Glomerular endothelial cell (primary cell): ENCODE results near the gene CELF2. TPM values are rescaled to one million over a fixed set of nuclear protein-coding genes. Genes with fewer than 3 reads are reported as not detected.

Source experiments
- DNase-seq: peaks from one replicate; pipeline ENCODE4 v3.0.0-alpha.2; 2011; ENCODE audit warnings: low read depth, low spot score; ENCODE audit errors: extremely low read depth
- total RNA-seq: library from RNA; depleted of rRNA; stranded (reverse); fragments of >200 nt; gene quantifications from 2 replicates; pipeline ENCODE4 v1.2.3, GENCODE V29; 2015

Gene CELF2
- total RNA-seq, 1 donor from 2014 or later = 31.3 TPM

DNA sequence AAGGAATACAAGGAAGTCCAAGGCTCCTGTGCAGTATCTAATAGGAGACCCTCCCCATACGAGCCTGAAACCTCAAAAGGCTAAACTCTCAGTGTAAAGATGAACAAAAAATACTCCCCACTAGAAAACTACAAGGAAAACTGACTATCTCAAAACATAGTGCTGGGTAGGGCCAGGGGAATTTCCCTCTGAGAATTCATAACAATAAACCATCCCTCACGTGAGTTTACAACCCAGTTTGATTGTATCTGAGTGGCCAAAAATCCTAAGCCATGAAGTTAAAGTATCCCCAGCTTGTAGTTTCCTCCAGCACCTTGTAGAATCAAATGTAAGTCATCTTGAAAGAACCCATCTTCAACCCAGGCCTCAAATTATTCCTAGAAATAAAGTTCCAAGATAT is 293.4 kb downstream of the CELF2 start:
- DNase-seq = no peak

DNA sequence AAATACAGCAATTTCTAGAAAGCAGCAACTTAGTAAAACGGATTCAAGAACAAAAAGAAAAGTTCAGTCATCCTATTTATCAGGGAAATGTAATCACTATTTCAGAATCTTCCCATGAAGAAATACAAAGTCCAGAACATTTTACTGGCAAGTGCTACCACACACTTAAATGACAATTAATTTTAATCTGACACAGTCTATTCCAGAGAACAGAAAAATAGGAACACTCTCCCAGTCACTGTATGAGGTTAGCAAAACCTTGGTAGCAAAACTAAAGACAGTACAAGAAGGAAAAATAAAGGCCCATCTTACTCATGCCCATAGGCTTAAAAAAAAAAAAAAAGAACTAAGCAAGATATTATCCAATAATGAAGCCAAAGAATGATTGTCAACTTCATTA is 295.8 kb downstream of the CELF2 start:
- DNase-seq = no peak

DNA sequence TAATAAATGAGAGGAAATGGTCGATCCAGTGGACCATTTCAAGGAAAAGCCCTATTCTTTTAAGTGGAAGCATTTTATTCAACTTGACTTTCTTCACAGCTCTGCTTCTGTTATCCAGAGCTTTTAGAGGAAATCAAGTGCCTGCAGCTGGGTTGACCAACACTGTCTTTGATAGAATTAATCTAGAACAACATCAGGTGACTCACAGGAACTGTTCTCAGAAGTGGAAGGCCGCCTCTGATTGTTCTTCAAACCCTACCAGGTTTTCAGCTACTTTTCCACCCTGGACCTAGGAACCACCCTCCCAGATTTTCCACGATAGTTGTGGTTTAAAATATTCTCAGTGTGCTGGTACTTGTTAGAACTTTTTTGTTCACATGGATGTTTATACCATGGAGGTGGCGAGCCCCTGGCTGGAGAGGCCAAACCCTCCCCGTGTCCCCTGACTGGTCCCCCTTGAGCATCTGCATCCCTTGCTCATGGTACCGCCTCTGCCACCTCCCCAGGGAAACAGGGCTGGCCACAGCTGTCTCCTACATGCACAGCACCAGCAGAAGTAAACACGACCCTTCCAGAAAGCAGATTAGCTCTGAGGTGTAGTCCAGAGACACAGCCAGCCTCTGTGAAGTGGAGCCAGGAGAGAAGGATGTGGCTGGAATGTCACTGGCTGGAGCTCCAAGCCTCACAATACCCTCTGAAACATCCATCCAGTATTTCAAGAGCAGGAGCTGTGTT is 300.4 kb downstream of the CELF2 start:
- peak; percentile 29 for DNase-seq

DNA sequence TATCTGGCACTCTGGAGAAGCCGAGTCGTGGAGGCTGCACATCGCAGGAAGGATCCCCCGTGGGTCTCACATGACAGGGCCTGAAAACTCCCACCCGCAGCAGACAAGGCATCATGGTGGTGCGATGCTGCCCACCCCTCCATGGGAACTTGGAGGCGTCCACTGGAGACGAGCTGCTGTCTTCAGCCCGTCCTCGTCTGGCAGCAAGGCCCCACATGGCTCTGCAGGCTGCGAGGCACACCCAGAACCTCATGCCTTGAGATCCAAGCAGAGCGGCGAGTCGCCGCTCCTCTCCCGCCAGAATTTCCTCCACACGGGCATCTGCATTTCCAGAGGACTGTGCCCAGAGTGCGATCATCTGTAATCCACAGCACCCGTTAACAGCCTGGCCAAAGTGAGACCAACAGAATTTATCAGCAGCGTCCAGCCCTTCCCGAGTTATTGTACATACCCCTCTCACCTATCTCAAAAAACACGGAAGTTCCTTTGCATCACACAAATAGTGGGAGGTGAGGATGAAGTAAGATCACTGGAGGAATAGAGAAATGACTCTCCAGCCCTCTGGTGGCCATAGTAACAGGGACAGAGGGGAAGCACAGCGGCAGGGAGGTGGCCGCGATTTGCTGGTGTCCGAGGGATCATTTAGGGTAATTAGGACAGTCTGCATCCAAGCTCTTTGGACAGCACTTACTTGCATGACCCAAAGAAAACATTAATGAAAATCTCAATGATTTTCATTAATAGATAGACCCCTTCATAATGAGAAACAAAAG is 301.3 kb downstream of the CELF2 start:
- no peak for DNase-seq

DNA sequence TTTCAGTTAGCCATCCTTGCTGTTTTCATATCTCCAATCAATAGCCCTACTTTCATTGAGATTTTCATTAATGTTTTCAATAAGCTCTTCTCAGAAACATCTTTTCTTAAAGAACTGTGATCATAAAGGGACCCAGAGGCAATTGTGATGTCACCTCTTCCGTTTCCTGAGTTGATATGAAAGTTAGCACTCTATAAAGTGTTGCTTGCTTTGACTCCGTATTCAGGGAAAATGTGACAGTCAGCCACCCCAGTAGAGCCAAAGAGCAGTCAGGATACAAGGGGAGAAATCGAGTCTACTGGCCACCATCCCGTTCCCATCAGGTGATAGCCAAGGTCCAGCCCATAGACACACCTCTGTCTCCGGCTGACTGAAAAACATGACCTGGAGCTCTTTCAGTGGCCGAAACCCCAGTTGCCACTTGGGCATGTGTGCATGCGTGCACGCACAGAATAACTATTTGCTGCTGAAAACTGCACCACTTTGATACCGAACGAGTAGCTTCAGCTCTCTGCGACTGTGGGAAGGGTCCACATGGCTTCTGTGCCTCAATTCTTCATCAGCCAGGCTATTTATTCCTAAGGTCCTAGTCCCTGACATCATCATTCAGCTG is 302.4 kb downstream of the CELF2 start:
- no peak for DNase-seq

DNA sequence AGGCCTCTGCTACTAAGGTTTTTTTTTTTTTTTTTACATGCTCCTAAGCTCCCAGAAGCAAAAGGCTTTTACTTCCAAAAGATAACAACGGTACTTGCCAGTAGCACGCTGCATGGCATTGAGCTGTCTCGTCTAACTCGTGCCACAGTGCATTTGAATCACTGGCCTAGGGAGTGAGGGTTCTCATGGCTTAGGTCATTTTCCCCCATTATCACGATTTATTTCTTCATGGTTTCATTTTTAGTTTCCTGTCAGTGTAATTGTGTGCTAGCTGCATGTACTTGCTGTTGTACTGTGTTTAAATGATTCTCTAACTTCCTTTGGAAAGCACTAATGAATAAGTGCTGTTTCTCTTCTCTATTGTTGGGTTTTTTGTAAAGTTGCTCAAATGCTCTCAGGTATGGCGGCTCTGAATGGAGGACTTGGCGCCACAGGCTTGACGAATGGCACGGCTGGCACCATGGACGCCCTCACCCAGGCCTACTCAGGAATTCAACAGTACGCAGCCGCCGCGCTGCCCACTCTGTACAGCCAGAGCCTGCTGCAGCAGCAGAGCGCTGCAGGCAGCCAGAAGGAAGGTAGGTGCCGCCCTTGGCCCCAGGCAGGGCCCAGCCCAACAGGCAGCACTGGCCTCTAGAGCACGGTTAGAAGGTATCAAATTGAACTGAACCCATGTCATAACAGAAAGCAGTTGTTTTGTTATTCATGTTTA is 303.3 kb downstream of the CELF2 start:
- no peak for DNase-seq

DNA sequence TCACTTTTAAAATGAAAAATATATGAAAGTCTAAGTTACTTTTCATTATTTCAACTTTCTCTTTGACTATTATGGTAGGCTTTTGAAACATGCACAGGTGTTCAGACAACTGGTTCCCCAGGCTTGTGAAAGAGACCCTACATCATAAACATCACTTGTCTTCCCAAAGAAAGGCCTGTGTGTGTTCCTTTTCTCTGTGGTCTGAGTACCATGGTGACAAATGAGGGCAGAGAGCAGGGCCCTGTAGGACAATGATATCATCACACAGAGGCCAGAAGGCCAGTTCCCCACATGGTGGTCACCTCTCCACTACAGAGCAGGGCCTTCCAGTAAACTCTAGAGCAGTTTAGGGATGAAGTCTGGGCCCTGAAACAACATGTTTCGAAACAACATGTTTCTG is 305.0 kb downstream of the CELF2 start:
- no peak for DNase-seq

DNA sequence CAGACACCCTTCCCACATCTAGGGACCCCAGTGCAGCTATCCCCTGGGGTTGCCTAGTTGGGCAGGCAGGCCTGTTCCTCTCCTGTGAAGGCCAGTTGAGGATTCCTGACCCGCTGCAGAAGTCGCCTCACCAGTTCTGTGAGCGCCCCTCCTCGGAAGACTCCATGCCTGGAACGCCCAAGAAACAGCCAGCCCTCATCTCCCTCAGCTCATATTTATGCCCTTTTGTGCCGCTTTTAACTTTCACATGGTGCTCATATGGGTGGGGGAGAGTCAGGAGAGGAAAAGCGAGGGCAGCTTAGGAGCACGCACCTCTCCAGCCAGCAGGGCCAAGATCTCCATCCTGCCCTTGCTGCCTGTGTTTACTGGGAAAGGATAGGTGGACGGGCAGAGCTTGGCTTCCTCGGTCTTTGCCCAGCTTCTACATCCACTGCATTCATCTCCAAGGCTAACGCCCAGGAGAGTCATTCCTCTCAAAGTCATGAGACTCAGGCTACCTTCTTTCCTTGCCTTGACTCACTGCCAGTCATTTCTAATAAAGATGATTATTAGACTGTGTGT is 307.2 kb downstream of the CELF2 start:
- no peak for DNase-seq

DNA sequence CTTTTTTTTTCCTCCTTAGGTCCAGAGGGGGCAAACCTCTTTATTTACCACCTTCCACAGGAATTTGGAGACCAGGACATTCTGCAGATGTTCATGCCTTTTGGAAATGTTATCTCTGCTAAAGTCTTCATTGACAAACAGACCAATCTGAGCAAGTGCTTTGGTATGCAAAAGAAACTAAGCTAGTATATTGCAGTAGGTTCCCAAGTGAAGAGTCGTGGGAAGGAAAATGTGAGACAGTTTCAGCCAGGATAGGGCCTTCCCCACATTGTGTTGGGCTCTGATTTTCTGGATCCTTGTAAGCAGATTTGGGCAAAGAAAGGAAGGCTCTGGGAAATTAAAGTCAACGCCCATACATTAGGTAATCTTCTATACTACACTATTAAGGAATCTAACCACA is 308.1 kb downstream of the CELF2 start:
- DNase-seq = no peak

DNA sequence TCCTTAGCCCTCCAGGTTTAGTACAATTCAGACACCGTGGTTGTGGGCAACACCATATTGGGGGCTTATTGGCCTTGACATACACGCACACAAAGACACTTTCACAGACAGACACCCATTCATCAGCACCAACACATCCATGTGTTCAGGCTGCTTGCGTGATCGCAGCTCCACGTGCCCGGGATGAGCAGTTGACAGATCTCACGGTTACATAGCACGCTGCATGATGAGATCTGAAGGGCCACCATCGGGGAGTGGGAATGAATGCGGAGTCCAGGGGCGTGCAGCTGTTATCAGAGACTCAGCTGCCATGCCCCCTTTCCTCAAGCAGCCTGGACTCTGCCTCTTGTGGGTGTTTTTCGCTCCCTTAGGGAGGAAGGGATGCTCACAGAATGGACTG is 308.6 kb downstream of the CELF2 start:
- DNase-seq = no peak

DNA sequence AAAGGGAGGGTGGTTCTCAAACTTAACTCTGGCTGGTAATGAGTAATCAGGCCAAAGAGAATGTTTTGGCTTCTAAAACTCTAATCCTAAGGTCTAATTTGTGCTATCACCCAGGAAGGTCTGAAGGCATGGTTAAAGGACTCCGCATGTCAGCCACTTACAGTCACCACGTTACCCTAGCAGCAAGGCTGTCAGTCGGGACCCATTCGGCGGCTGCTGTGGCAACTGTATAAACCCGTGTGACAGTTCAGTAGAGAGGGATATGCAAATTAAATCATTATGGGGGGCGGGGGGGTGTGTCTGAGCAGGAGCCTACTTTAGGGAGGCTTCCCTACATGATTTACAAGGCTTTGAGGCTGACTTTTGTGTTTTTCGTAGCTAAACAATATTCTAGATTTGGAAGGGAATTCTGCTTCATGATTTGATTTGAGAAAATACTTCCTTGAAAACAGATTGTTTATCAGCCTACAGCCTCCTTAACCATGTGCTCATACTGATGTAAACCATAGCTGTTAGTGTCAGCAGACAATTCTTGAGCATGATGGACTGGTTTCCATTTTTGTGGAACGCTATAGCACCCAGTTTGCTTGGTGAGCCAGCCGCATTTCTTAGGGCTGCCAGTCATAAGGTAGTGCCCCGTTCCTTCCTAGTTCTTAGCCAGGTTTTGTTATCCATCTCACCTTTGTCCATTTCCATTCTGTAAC is 309.4 kb downstream of the CELF2 start:
- DNase-seq = no peak

DNA sequence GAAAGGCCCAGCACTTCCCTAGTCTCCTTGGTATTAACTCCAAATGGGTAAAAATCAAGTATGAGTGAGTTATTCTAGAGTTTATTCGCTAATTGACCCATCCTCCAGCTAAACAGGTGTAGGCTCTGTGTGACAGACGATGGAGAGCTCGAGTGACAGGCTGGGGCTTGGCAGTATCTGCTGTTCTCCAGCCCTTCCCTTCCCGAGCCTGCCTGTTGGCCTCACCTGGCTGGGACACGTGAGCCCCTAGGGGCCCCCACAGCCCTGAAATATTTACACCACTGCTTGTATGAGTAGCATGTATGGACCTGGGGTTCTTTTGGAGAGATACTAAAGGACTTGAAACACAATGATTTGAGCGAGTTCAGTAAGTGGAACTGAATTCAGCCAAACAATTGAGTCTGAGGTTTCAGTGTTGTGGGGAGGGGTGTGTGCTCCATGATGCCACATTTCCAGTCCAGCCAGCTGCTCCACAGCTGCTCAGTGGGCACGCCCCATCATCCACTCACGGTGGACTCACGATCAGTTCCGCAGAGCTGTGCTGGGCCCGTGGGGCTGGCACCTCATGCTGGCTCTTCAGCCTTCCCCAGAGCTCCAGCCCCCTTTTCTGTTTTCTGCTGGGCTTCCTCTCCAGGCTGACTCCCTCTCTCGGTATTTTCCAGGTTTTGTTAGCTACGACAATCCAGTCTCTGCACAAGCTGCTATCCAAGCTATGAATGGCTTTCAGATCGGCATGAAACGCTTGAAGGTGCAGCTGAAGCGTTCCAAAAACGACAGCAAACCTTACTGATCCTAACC is 310.8 kb downstream of the CELF2 start:
- no peak for DNase-seq

DNA sequence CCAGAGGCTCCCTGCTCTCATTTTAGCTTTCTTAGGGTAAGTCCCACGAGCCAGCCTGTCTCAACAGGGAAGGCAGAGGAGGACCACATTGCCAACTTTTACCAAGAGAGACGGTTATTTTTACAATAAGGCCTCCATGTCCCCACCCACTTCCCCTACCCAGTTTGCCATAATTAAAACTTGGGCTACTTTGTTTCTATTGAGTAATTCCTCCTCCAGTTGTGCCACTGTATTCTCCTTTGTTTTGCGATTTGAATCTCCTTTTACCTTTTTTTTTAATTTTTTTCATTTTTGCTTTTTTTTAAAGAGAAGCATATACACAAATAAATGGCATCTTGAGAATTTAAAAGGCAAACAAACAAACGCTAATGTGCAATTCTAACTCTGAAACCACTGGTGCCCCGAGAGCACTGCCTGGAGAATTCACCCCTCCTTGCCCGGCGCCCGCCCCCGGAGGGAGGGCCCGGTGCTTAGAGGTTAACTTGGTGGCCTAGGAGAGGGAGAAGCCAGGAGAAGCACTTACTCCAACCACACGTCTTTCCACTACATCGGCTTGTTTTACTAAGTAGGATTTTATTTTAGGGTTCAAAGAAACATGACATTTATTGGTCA is 311.5 kb downstream of the CELF2 start:
- DNase-seq = no peak

DNA sequence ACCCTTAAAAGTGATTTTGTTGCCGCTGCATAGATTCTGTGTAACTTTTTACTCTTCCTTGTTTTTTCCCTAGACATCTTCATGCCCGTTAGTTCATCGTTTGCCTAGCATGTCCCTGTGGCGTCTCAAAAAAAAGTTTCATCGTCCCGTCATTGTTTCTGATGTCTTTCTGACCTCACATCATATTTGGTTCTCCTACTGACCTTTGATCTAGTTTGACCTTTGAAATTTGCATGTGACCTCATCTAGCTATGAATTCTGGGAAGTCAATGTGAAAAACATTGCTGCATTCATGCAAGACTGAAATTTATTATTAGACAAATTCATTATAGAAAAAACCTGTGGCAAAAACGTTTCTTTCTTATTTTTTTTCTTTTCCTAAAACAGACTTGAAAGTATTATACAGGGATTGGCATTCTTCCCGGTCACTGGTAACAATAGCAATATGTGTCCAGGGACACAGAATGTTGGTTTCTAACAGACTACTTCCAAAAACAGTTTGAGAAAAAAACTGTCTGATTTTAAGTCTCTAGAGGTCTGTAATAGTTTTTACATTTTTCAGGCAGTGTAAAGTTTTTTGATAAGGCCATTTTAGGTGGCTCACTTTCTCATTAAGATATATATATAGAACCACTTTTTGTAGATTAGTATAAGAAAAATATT is 312.8 kb downstream of the CELF2 start:
- no peak for DNase-seq

DNA sequence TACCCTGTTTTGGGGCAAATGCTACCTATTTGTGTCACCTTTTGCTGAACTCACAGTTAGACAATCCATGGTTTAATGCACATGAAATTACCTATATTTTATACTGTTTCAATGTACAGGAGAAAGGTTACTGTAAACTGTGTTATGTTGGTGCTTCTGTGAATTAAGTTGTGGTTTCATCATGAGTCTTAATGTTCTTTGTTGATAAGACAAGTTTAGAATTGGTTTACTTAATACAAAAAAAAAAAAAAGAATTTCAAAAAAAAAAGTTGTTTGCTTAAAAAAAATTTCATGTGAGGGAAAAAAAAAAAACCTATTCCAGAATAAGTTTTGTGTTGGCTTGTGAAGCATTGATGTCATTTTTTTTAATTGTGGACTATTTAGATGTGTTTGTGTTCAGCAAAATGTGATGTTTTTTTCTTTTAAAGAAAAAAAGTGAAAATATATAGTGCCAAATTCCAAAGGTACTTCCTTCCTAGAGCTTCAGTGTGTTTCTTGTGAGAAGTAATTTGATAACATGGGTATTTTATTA is 313.4 kb downstream of the CELF2 start:
- no peak for DNase-seq

DNA sequence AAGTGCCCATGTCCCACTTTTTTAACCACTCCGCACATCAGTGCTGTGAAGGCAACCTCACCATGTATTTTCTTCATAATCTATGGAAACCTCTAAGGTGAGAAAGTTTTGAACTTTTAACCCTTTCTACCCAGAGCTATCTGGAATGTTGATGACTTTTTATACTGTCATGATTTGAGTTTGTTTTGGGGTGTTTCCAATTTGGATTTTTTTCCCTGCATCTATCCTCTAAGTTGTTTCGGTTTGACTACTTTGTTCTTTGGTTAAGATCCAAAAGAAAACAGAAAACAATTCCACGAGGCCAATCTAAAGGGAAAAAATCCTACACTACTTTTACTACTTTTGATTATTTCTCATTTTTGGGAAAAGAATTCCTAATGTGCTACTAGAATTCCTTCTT is 314.1 kb downstream of the CELF2 start:
- DNase-seq = no peak

DNA sequence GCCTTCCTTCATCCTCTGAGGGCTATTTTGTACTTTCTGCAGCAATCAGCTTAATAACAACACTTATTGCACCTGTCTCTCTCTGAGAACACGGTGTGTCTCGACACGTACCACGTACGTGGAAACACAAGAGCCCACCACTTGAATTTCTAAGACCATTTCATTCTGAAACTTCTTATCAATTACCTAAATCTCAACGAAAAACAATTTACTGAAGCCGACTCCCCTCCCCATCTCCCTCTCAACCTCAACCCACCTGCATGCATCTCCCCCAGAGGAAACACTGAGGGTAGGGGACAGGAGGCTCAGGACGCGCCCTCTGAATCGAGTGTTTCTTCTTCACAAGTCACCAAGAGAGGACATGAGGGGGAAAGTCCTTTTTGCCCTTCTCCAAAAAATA is 315.2 kb downstream of the CELF2 start:
- DNase-seq = no peak

DNA sequence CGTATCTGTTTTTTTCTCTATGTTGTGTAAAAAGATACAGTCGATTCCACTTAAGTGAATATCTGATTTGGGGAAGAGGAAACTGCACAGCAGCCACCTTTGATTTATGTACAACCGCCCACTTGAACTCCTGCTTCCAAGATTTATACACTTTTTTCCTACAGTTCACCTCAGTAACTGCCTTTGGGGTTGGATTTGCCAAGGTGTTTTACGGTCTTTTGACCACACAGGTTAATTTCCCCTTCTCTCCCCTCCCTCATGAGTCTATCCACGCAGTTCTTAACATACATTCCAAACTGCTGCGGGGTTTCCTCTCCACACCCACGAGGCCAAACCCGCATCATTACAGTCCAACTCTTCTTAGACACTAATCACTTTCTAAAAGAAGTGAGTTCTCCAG is 316.8 kb downstream of the CELF2 start:
- no peak for DNase-seq
